B cell (primary cell): ENCODE results near the gene KCNH1. TPM values are rescaled to one million over a fixed set of nuclear protein-coding genes. Genes with fewer than 3 reads are reported as not detected.

Experiments
- ATAC-seq: fragments of 200-7000 bp; cut with Tn5 transposase; one replicate; pipeline ENCODE4 v1.10.0; 2021; ENCODE audit warnings: low read depth, mild to moderate bottlenecking, moderate number of reproducible peaks, moderate library complexity
- CTCF ChIA-PET: fragments of 350-600 bp; sonication (Branson Sonifier 250); formaldehyde crosslinking; loops from one replicate; lab custom pipeline; 2021; ENCODE audit warnings: antibody characterized with exemption, inconsistent platforms; lab: Charles Lee
- POLR2A ChIA-PET: fragments of 350-600 bp; sonication (Branson Sonifier 250); formaldehyde crosslinking; loops from one replicate; lab custom pipeline; 2021; ENCODE audit warnings: antibody characterized with exemption; lab: Charles Lee
- DNase-seq: peaks from one replicate; pipeline ENCODE4 v3.0.0; 2013
- H2AFZ ChIP-seq: 2 replicates; pipeline ENCODE4 v1.6.1; 2012; ENCODE audit warnings: mild to moderate bottlenecking, low read depth, low read length; ENCODE audit not compliant: insufficient read depth, poor library complexity, severe bottlenecking
- H3K27ac ChIP-seq, 2 donors: 1 replicate in 1 of 2; 2 replicates in 1 of 2; pipeline ENCODE4 v1.5.1; 2012 to 2013; ENCODE audit warnings: low read length in 2 of 2, mild to moderate bottlenecking in 2 of 2, moderate library complexity in 1 of 2
- H3K27me3 ChIP-seq, 4 experiments: fragments of 200-600 bp in 1 of 4; sonication (generic) in 1 of 4; replicated peaks in 1 of 4; 1 replicate in 2 of 4; 2 replicates in 2 of 4; pipeline versions ENCODE4 v1.6.1 to v1.7.0; 2013 to 2016; ENCODE audit warnings: low read length in 3 of 4, mild to moderate bottlenecking in 2 of 4, mixed read lengths in 1 of 4, moderate library complexity in 1 of 4; ENCODE audit not compliant: insufficient read depth in 4 of 4, control insufficient read depth in 3 of 4; ENCODE audit errors: control extremely low read depth in 1 of 4
- H3K36me3 ChIP-seq, 2 experiments: replicated peaks in 1 of 2; 1 replicate in 1 of 2; 2 replicates in 1 of 2; pipeline versions ENCODE4 v1.6.1 to v1.7.1; 2013; ENCODE audit warnings: low read length in 1 of 2; ENCODE audit not compliant: insufficient read depth in 2 of 2, control insufficient read depth in 1 of 2; ENCODE audit errors: control extremely low read depth in 1 of 2, extremely low read depth in 1 of 2
- H3K4me1 ChIP-seq, 2 donors: fragments of 200-600 bp in 1 of 2; sonication (generic) in 1 of 2; 1 replicate in 1 of 2; 2 replicates in 1 of 2; pipeline versions ENCODE4 v1.5.1 to v1.6.1; 2013 to 2017; ENCODE audit warnings: low read length in 2 of 2; ENCODE audit not compliant: control insufficient read depth in 2 of 2, insufficient read depth in 2 of 2
- H3K4me2 ChIP-seq: replicated peaks from 2 replicates; pipeline ENCODE3; 2012; ENCODE audit warnings: mild to moderate bottlenecking, low read depth, low read length; ENCODE audit not compliant: poor library complexity, severe bottlenecking
- H3K4me3 ChIP-seq, 5 experiments: fragments of 200-600 bp in 1 of 5; sonication (generic) in 1 of 5; 1 replicate in 3 of 5; 2 replicates in 2 of 5; pipeline versions ENCODE4 v1.5.1 to v1.7.0; 2011 to 2016; ENCODE audit warnings: low read length in 4 of 5, mild to moderate bottlenecking in 4 of 5, low read depth in 2 of 5, control low read depth in 1 of 5, moderate library complexity in 1 of 5; ENCODE audit not compliant: insufficient read depth in 1 of 5; ENCODE audit errors: control extremely low read depth in 1 of 5, extremely low read depth in 1 of 5
- H3K79me2 ChIP-seq: fragments of 200-600 bp; sonication (generic); one replicate; pipeline ENCODE4 v1.6.0; 2016; ENCODE audit warnings: low read length; ENCODE audit not compliant: control insufficient read depth, insufficient read depth
- H3K9ac ChIP-seq: fragments of 200-600 bp; sonication (generic); 2 replicates; pipeline ENCODE4 v1.6.1; 2017; ENCODE audit warnings: mild to moderate bottlenecking, low read length, moderate library complexity
- H3K9me3 ChIP-seq, 3 donors: one replicate each; pipeline versions ENCODE4 v1.6.1 to v1.7.1; 2013; ENCODE audit warnings: low read length in 2 of 3; ENCODE audit not compliant: control insufficient read depth in 2 of 3, insufficient read depth in 1 of 3; ENCODE audit errors: control extremely low read depth in 1 of 3
- H4K20me1 ChIP-seq: 2 replicates; pipeline ENCODE4 v1.6.0; 2012; ENCODE audit warnings: mild to moderate bottlenecking, low read length; ENCODE audit not compliant: insufficient read depth, control insufficient read depth, poor library complexity, severe bottlenecking
- H3K27ac Mint-ChIP-seq: one replicate; pipeline ENCODE4 v1.8.0; 2021; ENCODE audit warnings: mixed read lengths
- H3K27me3 Mint-ChIP-seq: one replicate; pipeline ENCODE4 v1.8.0; 2021; ENCODE audit warnings: mixed read lengths
- H3K4me1 Mint-ChIP-seq: one replicate; pipeline ENCODE4 v1.8.0; 2021; ENCODE audit warnings: mixed read lengths
- H3K4me3 Mint-ChIP-seq: one replicate; pipeline ENCODE4 v1.8.0; 2021; ENCODE audit warnings: mixed read lengths
- H3K9me3 Mint-ChIP-seq: one replicate; pipeline ENCODE4 v1.8.0; 2022; ENCODE audit warnings: mixed read lengths; ENCODE audit not compliant: insufficient read depth
- CTCF ChIP-seq: fragments of 200-600 bp; IDR thresholded peaks from one replicate; pipeline ENCODE4 v1.8.0; 2022; ENCODE audit warnings: antibody characterized with exemption, mild to moderate bottlenecking
- EZH2 ChIP-seq: IDR thresholded peaks from 2 replicates; pipeline ENCODE4 v1.6.1; 2012; ENCODE audit warnings: borderline replicate concordance, low read depth, mild to moderate bottlenecking, moderate library complexity, low read length; ENCODE audit not compliant: insufficient read depth, poor library complexity, severe bottlenecking
- WGBS: methylation state at CpG from one replicate; pipeline ENCODE4 v1.1.5; 2013; ENCODE audit warnings: missing lambda C conversion rate; ENCODE audit not compliant: insufficient coverage; 5-methylcytosine and 5-hydroxymethylcytosine counted together
- intact Hi-C: fragments of 100-400 bp; cut with micrococcal nuclease; formaldehyde crosslinking; loops from one replicate; pipeline ENCODE4 v1.10.0; 2022
- polyA plus RNA-seq: library from polyadenylated mRNA; depleted of rRNA; stranded (reverse); fragments of >200 nt; gene quantifications from 2 replicates; pipeline ENCODE4 v1.2.3, GENCODE V29; 2012
- total RNA-seq, 2 donors: library from RNA; stranded (reverse); fragments of 120-200 nt in 1 of 2; gene quantifications; 1 replicate in 1 of 2; 2 replicates in 1 of 2; pipeline versions ENCODE4 v1.2.3 to v1.2.4, GENCODE V29; 2013 to 2022

The KCNH1 gene
- total and polyA plus RNA-seq, 2 donors (not counting 1 experiment from before 2014, with no cell fraction given) = not detected

GRCh38 chr1:210775289-210775688, 358.7 kb downstream of the KCNH1 start:
- no peaks in the 10 kb centered on the region for H3K79me2 ChIP-seq
- no peak overlapping the region for H3K4me3 ChIP-seq
- peaks cover 15% of the 10 kb centered on the region for H3K27me3 Mint-ChIP-seq
- WGBS = 100% methylated on average over 4 of the region's 6 CpGs
- no peak overlapping the region for H3K9ac ChIP-seq
- no peak for DNase-seq
- no peak overlapping the region for H3K27ac Mint-ChIP-seq
- no peaks in the 10 kb centered on the region for H3K9me3 ChIP-seq
- TF ChIP-seq CTCF (no peak), EZH2 (no peak)
- H3K4me3 Mint-ChIP-seq = no peak overlapping the region
- no peaks in the 10 kb centered on the region for H3K27me3 ChIP-seq
- H3K4me1 ChIP-seq = no peaks in the 10 kb centered on the region
- H3K9me3 Mint-ChIP-seq = no peaks in the 10 kb centered on the region
- H4K20me1 ChIP-seq = no peaks in the 10 kb centered on the region
- no peak overlapping the region for H3K27ac ChIP-seq
- H3K36me3 ChIP-seq = no peaks in the 10 kb centered on the region
- POLR2A ChIA-PET = no interaction called here
- no peak for ATAC-seq
- CTCF ChIA-PET = no interaction called here
- H3K4me2 ChIP-seq = no peak overlapping the region
- H2AFZ ChIP-seq = no peak overlapping the region
- intact Hi-C loops = no loop called here
- no peaks in the 10 kb centered on the region for H3K4me1 Mint-ChIP-seq

GRCh38 chr1:210773450-210773849, 360.5 kb downstream of the KCNH1 start:
- TF ChIP-seq CTCF (no peak), EZH2 (no peak)
- ChIA-PET CTCF (no interaction called here), POLR2A (no interaction called here)
- Histone ChIP-seq H3K36me3 (no peaks in the 10 kb centered on the region), H3K79me2 (no peaks in the 10 kb centered on the region), H3K4me2 (no peak overlapping the region), H3K9ac (no peak overlapping the region), H4K20me1 (no peaks in the 10 kb centered on the region), H2AFZ (no peak overlapping the region), H3K9me3 (no peaks in the 10 kb centered on the region), H3K27ac (no peak overlapping the region), H3K4me1 (no peaks in the 10 kb centered on the region), H3K27me3 (no peaks in the 10 kb centered on the region), H3K4me3 (no peak overlapping the region)
- no peak overlapping the region for H3K27ac Mint-ChIP-seq
- peaks cover 6% of the 10 kb centered on the region for H3K27me3 Mint-ChIP-seq
- no peak for DNase-seq
- intact Hi-C loops = no loop called here
- no peak overlapping the region for H3K4me3 Mint-ChIP-seq
- no peaks in the 10 kb centered on the region for H3K4me1 Mint-ChIP-seq
- no peak for ATAC-seq
- WGBS = no CpG with 5 or more reads among the region's 2 CpGs
- no peaks in the 10 kb centered on the region for H3K9me3 Mint-ChIP-seq
